H9 (cell line): ENCODE results near the gene GLMP. TPM values are rescaled to one million over a fixed set of nuclear protein-coding genes. Genes with fewer than 3 reads are reported as not detected.

ENCODE experiments used
- DNase-seq: peaks from one replicate; pipeline ENCODE4 v3.0.0-alpha.2; 2017
- H2AFZ ChIP-seq: one replicate; pipeline ENCODE4 v1.6.1; 2013; ENCODE audit warnings: mild to moderate bottlenecking, low read length, control low read depth, moderate library complexity
- H2AK5ac ChIP-seq: 2 replicates; pipeline ENCODE4 v1.6.1; 2013; ENCODE audit warnings: low read length, control low read depth, mixed read lengths; ENCODE audit not compliant: insufficient read length
- H2BK120ac ChIP-seq: one replicate; pipeline ENCODE4 v1.6.1; 2013; ENCODE audit warnings: low read depth, mild to moderate bottlenecking, low read length, control low read depth, inconsistent platforms; ENCODE audit not compliant: poor library complexity, severe bottlenecking
- H2BK12ac ChIP-seq: 2 replicates; pipeline ENCODE4 v1.6.1; 2013; ENCODE audit warnings: low read length, control low read depth, mixed read lengths, low read depth; ENCODE audit not compliant: insufficient read length
- H2BK15ac ChIP-seq: 2 replicates; pipeline ENCODE4 v1.6.1; 2013; ENCODE audit warnings: low read depth, low read length, control low read depth
- H2BK20ac ChIP-seq: one replicate; pipeline ENCODE4 v1.6.1; 2013; ENCODE audit warnings: low read depth, mild to moderate bottlenecking, low read length, control low read depth, inconsistent platforms; ENCODE audit not compliant: poor library complexity, severe bottlenecking
- H2BK5ac ChIP-seq: 2 replicates; pipeline ENCODE4 v1.6.1; 2013; ENCODE audit warnings: low read length, control low read depth, mixed read lengths; ENCODE audit not compliant: insufficient read length
- H3K14ac ChIP-seq: 2 replicates; pipeline ENCODE4 v1.6.1; 2013; ENCODE audit warnings: low read length, control low read depth; ENCODE audit not compliant: insufficient read depth
- H3K18ac ChIP-seq: 2 replicates; pipeline ENCODE4 v1.6.1; 2013; ENCODE audit warnings: low read depth, mild to moderate bottlenecking, mixed read lengths, low read length, control low read depth; ENCODE audit not compliant: insufficient read length
- H3K23ac ChIP-seq: 2 replicates; pipeline ENCODE4 v1.6.1; 2013; ENCODE audit warnings: low read length, control low read depth, mixed read lengths, low read depth; ENCODE audit not compliant: insufficient read length
- H3K23me2 ChIP-seq: 2 replicates; pipeline ENCODE4 v1.6.1; 2013; ENCODE audit warnings: low read depth, mild to moderate bottlenecking, mixed read lengths, low read length, control low read depth; ENCODE audit not compliant: insufficient read length, poor library complexity, severe bottlenecking
- H3K27ac ChIP-seq: 2 replicates; pipeline ENCODE4 v1.5.1; 2013; ENCODE audit warnings: low read length, control low read depth, mixed read lengths, low read depth; ENCODE audit not compliant: insufficient read length
- H3K27me3 ChIP-seq: 2 replicates; pipeline ENCODE4 v1.6.1; 2013; ENCODE audit warnings: low read length, control low read depth, inconsistent platforms; ENCODE audit not compliant: insufficient read depth
- H3K4ac ChIP-seq: 2 replicates; pipeline ENCODE4 v1.6.1; 2013; ENCODE audit warnings: low read depth, mild to moderate bottlenecking, control low read depth, inconsistent platforms, low read length, moderate library complexity
- H3K4me1 ChIP-seq: 2 replicates; pipeline ENCODE4 v1.6.1; 2013; ENCODE audit warnings: low read length, control low read depth, inconsistent platforms; ENCODE audit not compliant: insufficient read depth
- H3K4me2 ChIP-seq: 2 replicates; pipeline ENCODE4 v1.6.1; 2013; ENCODE audit warnings: low read length, control low read depth, mixed read lengths; ENCODE audit not compliant: insufficient read length, insufficient read depth
- H3K56ac ChIP-seq: 2 replicates; pipeline ENCODE4 v1.6.1; 2013; ENCODE audit warnings: low read depth, mild to moderate bottlenecking, mixed read lengths, low read length, control low read depth; ENCODE audit not compliant: insufficient read length
- H3K79me1 ChIP-seq: 2 replicates; pipeline ENCODE4 v1.6.1; 2013; ENCODE audit warnings: low read depth, mild to moderate bottlenecking, moderate library complexity, low read length, control low read depth, inconsistent platforms; ENCODE audit not compliant: insufficient read depth, poor library complexity, severe bottlenecking
- H3K79me2 ChIP-seq: 2 replicates; pipeline ENCODE4 v1.6.1; 2013; ENCODE audit warnings: low read length, control low read depth, inconsistent platforms; ENCODE audit not compliant: insufficient read depth
- H3K9ac ChIP-seq: 2 replicates; pipeline ENCODE4 v1.6.1; 2013; ENCODE audit warnings: low read length, control low read depth, mixed read lengths; ENCODE audit not compliant: insufficient read length; ENCODE audit errors: extremely low read depth
- H3K9me3 ChIP-seq: one replicate; pipeline ENCODE4 v1.6.1; 2013; ENCODE audit warnings: low read depth, low read length, inconsistent platforms; ENCODE audit not compliant: control insufficient read depth
- H3T11ph ChIP-seq: one replicate; pipeline ENCODE4 v1.6.1; 2013; ENCODE audit warnings: mild to moderate bottlenecking, low read length, control low read depth, inconsistent platforms
- H4K20me1 ChIP-seq: one replicate; pipeline ENCODE4 v1.6.1; 2013; ENCODE audit not compliant: control insufficient read depth, insufficient read length, insufficient read depth
- H4K5ac ChIP-seq: 2 replicates; pipeline ENCODE4 v1.6.1; 2013; ENCODE audit warnings: low read depth, mild to moderate bottlenecking, mixed read lengths, low read length, control low read depth; ENCODE audit not compliant: insufficient read length
- H4K8ac ChIP-seq: replicated peaks from 2 replicates; pipeline ENCODE4 v1.6.1; 2013; ENCODE audit warnings: low read length, control low read depth, mixed read lengths, low read depth; ENCODE audit not compliant: insufficient read length
- H4K91ac ChIP-seq: 2 replicates; pipeline ENCODE4 v1.6.1; 2013; ENCODE audit warnings: low read depth, mild to moderate bottlenecking, moderate library complexity, mixed read lengths, low read length, control low read depth; ENCODE audit not compliant: insufficient read length
- H3K27ac Mint-ChIP-seq, 3 experiments: 2 replicates in 2 of 3; 3 replicates in 1 of 3; pipeline ENCODE4 v1.8.0; 2020 to 2021; ENCODE audit warnings: mixed read lengths in 3 of 3, mild to moderate bottlenecking in 1 of 3, moderate library complexity in 1 of 3
- H3K27me3 Mint-ChIP-seq: 2 replicates; pipeline ENCODE4 v1.8.0; 2021; ENCODE audit warnings: low read depth, mild to moderate bottlenecking, moderate library complexity, mixed read lengths
- H3K36me3 Mint-ChIP-seq, 3 experiments: 2 replicates in 2 of 3; 3 replicates in 1 of 3; pipeline ENCODE4 v1.8.0; 2020 to 2021; ENCODE audit warnings: low read depth in 3 of 3, mixed read lengths in 3 of 3; ENCODE audit not compliant: insufficient read depth in 1 of 3
- H3K4me1 Mint-ChIP-seq, 2 experiments: 2 replicates each; pipeline ENCODE4 v1.8.0; 2020; ENCODE audit warnings: mixed read lengths in 2 of 2
- H3K4me3 Mint-ChIP-seq, 2 experiments: 2 replicates in 1 of 2; 3 replicates in 1 of 2; pipeline ENCODE4 v1.8.0; 2020 to 2021; ENCODE audit warnings: mild to moderate bottlenecking in 2 of 2, mixed read lengths in 2 of 2, moderate library complexity in 1 of 2
- H3K9me3 Mint-ChIP-seq, 2 experiments: 2 replicates in 1 of 2; 3 replicates in 1 of 2; pipeline ENCODE4 v1.8.0; 2020; ENCODE audit warnings: mild to moderate bottlenecking in 2 of 2, mixed read lengths in 2 of 2, moderate library complexity in 1 of 2
- CTCF ChIP-seq: fragments of 200-600 bp; sonication (generic); conservative IDR thresholded peaks from 3 replicates; pipeline ENCODE4 v1.8.0; 2021; ENCODE audit warnings: antibody characterized with exemption, mild to moderate bottlenecking
- WGBS: extraction: QIAGEN DNeasy Blood & Tissue Kit; methylation state at CpG from one replicate; pipeline ENCODE4 v1.1.7; 2013; ENCODE audit warnings: missing lambda C conversion rate, low lambda C conversion rate, mixed read lengths; ENCODE audit not compliant: insufficient read length; ENCODE audit errors: extremely low coverage; 5-methylcytosine and 5-hydroxymethylcytosine counted together
- total RNA-seq: library from RNA; stranded (reverse); gene quantifications from 2 replicates; pipeline ENCODE4 v1.2.1, GENCODE V29; 2021

GLMP gene
- total RNA-seq, 1 experiment from 2014 or later, result 49.2 TPM

GRCh38 chr1:156284757-156285156 is 10.7 kb downstream of the GLMP start:
- Histone ChIP-seq H2BK20ac (no peak overlapping the region), H2AFZ (no peak overlapping the region), H2BK5ac (no peak overlapping the region), H3K4ac (no peak overlapping the region), H3K18ac (no peak overlapping the region), H3K4me2 (no peak overlapping the region), H3K14ac (no peak overlapping the region), H3K9ac (no peak overlapping the region), H3T11ph (no peak overlapping the region), H3K27ac (no peak overlapping the region), H2BK15ac (no peak overlapping the region), H2AK5ac (no peak overlapping the region), H3K79me1 (no peaks in the 10 kb centered on the region), H3K27me3 (no peaks in the 10 kb centered on the region; the same call in 1 of the 2 replicates), H3K4me1 (no peaks in the 10 kb centered on the region), H3K56ac (no peak overlapping the region), H3K23ac (no peak overlapping the region), H3K9me3 (no peaks in the 10 kb centered on the region), H2BK120ac (no peak overlapping the region), H4K5ac (no peak overlapping the region), H2BK12ac (no peak overlapping the region), H4K20me1 (no peaks in the 10 kb centered on the region), H4K8ac (no peak overlapping the region), H3K23me2 (peaks cover 12% of the 10 kb centered on the region), H3K79me2 (peaks cover 20% of the 10 kb centered on the region), H4K91ac (no peak overlapping the region)
- Mint-ChIP-seq H3K4me3 (0 out of 5 replicates have a peak overlapping the region, but pooled peaks of 1 of the 2 experiments have one; percentile 42), H3K27me3 (no peaks in the 10 kb centered on the region; the same call in 1 of the 2 replicates), H3K36me3 (peaks cover 0 to 9% (median 3%) of the 10 kb centered on the region in 3 experiments; a peak in 3 of 7 replicates), H3K4me1 (peaks cover 24 to 29% of the 10 kb centered on the region in 2 experiments), H3K27ac (no peak overlapping the region), H3K9me3 (no peaks in the 10 kb centered on the region)
- TF ChIP-seq CTCF, result no peak
- no CpG with 5 or more reads among the region's 4 CpGs for WGBS
- DNase-seq, result no peak
